Bone marrow (tissue), 2 donors: Measurements from ENCODE around the gene ALG11.
A peak's percentile ranks its signal among the peaks of the same experiment; 100 is the strongest.
"Not testable (repeated sequence)": the region's sequence is repeated elsewhere in the genome, so short reads cannot be mapped to it uniquely, and the experiment has no call there.

Source experiments
- DNase-seq, 2 donors: peaks; one replicate each; lab custom pipeline; 2025; lab: John Stamatoyannopoulos, UW

ALG11 gene

DNA sequence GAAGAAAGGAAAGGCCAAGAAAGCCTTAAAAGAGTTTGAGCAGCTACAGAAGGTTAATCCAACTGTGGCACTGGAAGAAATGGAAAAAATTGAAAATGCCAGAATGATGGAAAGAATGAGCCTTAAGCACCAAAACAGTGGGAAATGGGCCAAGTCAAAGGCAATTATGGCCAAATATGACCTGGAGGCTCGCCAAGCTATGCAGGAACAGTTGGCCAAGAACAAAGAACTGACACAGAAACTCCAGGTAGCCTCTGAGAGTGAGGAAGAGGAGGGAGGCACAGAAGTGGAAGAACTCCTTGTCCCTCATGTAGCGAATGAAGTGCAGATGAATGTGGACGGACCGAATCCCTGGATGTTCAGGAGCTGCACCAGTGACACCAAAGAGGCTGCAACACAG lies 17.4 kb downstream of the ALG11 start:
- DNase-seq, result no peak

DNA sequence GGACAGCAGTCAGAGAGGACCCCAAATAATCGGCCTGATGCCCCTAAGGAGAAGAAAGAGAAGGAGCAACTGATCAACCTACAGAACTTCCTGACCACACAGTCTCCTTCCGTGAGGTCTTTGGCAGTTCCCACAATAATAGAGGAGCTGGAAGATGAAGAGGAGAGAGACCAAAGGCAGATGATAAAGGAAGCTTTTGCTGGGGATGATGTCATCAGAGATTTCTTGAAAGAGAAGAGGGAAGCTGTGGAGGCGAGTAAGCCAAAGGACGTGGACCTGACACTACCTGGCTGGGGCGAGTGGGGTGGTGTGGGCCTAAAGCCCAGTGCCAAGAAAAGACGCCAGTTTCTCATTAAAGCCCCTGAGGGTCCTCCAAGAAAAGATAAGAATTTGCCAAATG lies 18.2 kb downstream of the ALG11 start:
- not testable (repeated sequence) for DNase-seq

DNA sequence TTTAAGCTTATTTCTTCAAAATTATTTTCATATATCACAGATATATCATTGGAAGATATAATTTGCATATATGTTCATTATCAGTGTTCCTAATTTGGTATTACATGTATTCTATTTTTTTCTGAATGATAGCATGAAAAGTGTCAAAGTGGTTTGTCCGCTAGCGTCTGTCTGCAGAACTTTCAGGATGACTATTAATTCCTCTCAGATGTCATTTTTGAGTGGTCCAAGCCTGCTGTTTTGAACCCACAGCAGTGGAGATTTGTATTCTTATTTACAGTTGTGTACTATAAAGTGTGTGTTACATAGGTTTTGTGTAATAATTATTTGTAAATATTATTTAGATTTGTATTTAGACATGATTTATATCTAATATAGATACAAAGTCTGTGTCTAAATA lies 20.8 kb downstream of the ALG11 start:
- DNase-seq, result no peak

GRCh38 chr13:52034616-52035226 lies 22.5 kb downstream of the ALG11 start:
- DNase-seq, result no peak

DNA sequence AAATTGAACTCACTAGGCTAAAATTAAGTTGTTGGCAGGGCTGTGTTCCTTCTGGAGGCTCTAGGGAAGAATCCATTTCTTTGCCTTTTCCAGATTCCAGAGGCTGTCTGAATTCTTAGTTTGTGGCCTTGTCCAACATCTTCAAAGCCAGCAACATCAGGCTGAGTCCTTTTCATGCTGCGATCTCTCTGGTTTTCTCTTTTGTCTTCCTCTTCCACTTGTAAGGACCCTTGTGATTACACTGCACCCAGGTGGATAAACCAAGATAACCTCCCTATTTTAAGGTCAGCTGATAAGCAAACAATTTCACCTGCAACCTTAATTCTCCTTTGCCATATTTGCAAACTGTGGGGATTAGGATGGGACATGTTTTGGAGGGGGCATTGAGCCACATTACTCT lies 23.8 kb downstream of the ALG11 start:
- no peak for DNase-seq

GRCh38 chr13:52043675-52044074 lies 31.5 kb downstream of the ALG11 start:
- DNase-seq, result no peak

GRCh38 chr13:52047463-52047862 lies 35.3 kb downstream of the ALG11 start:
- DNase-seq, result no peak

GRCh38 chr13:52048516-52048915 lies 36.3 kb downstream of the ALG11 start:
- no peak for DNase-seq

DNA sequence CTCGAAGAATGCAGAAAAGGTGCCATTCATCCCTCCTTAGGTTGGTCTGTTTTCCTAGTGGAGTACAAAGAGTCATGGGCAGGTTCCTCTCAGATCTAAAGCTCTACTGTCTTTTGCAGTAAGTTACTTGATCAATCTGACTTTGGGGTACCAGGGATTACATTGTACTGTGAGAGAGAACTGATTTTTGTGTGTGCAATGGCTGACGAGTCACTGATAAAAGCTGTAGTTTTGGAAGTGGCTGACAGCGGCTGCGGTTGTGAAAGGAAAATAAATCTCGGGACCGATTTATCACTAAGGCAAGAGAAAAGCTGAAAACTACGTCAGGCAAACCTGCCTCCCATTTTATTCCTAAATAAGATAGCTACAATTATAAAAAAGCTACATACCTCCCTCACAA lies 39.2 kb downstream of the ALG11 start:
- no peak for DNase-seq

DNA sequence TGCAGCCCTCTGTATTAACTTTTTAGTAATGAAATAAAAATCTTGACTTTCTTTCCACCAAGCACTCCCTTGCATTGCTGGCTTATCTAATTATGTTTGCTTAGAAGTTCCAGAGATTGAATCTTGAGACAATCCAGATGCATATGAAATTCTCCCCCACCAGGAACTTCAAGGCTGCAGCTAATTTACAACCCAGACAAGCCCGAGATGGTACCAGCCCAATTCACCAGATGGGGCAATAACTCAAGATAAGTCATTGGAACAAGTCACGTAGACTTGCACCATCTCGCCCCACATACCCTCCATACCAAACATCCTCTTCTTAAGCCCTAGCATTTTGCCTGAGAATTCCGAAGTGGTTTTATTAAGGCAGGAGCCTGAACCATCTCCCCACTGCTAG lies 41.3 kb downstream of the ALG11 start:
- no peak for DNase-seq

- DNase-seq, result not testable (repeated sequence)
These were observed 48.9 kb downstream of the ALG11 start for GRCh38 chr13:52061064-52061463.

GRCh38 chr13:52061587-52061986 lies 49.4 kb downstream of the ALG11 start:
- DNase-seq, result no peak

DNA sequence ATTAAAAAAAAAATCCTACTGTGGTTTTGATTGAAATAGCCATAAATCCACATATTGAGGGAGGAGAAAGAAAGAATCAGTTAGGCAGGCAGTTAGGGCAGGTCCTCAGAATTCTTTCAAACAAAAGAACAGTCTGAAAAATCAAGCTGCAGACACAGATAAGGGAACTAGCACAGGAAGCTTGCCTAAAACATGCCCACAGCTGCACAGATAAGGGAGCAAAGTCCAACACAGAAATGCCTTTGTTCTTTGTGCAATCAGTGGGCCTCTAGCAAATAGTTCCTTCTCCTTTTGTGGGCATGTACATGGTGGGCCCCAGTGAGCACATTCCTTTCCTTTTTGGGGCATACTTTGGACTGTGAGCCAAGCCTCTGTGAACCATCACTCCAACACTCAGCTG lies 55.0 kb downstream of the ALG11 start:
- no peak for DNase-seq

GRCh38 chr13:52070929-52071523 lies 58.8 kb downstream of the ALG11 start:
- DNase-seq, result peak in 1 of 2 donors; percentile 95
